HG03135 (cell line): ENCODE results near the gene B4GALT1.

ENCODE experiments used
- ATAC-seq: cut with Tn5 transposase; IDR thresholded peaks from one replicate; pipeline ENCODE4 v1.9.1; 2021; ENCODE audit warnings: mild to moderate bottlenecking, moderate library complexity; ENCODE audit not compliant: unreplicated experiment

The B4GALT1 gene

DNA sequence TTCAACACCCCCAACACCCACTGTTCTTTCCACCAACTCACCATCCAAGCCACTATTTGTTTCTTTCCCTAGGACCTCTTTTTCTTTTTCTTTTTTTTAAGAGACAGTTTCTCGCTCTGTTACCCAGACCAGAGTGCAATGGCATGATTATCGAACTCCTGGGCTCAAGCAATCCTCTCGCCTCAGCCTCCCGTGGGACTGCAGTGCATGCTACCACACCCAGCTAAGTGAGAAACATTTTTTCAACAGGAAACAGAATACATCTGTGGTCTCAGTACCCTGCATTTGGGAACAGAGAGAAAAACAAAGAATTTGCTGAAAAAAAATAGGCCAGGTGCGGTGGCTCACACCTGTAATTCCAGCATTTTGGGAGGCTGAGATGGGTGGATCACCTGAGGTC is 24.6 kb downstream of the B4GALT1 start:
- no peak for ATAC-seq

DNA sequence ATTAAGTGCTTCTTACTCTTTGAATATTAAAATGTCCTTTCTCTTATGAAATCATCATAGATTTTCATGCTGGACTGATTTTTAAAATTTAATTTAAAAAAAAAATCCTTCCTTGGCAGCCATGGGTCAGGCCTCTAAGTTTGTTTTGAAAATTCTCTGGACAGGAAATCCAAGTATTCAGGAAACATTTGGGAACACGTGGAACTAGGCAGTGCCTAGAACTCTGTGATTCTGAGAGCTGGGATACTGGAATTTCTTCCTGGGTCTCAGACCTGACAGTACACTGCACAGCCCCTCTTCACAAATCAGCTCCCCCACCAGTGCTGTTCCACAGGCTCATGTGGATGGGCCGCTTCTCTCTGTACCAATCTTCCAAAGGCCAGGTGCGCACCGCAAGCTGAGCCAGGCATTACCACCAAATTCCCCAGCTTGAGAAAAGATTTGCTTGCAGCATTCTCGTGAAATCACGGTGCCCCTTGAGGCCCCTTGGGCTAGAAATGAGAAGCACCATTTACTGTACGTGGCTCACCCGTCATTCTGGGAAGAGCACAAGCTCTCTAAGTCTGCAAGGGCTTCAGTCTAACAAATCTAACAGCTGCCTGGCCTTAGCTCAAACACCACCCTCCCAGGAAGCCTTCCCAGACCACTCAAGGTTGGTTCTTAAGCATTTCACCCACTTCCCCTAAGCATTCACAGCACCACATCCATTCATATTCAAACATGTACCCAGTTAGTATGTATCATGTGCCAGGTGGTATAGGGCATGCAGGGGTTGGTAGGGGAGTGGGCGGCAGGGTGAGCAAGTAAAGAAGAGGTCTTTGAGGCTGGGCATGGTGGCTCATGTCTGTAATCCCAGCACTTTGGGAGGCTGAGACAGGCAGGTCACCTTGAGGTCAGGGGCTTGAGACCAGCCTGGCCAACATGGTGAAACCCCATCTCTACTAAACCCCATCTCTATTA is 26.5 kb downstream of the B4GALT1 start:
- no peak for ATAC-seq

DNA sequence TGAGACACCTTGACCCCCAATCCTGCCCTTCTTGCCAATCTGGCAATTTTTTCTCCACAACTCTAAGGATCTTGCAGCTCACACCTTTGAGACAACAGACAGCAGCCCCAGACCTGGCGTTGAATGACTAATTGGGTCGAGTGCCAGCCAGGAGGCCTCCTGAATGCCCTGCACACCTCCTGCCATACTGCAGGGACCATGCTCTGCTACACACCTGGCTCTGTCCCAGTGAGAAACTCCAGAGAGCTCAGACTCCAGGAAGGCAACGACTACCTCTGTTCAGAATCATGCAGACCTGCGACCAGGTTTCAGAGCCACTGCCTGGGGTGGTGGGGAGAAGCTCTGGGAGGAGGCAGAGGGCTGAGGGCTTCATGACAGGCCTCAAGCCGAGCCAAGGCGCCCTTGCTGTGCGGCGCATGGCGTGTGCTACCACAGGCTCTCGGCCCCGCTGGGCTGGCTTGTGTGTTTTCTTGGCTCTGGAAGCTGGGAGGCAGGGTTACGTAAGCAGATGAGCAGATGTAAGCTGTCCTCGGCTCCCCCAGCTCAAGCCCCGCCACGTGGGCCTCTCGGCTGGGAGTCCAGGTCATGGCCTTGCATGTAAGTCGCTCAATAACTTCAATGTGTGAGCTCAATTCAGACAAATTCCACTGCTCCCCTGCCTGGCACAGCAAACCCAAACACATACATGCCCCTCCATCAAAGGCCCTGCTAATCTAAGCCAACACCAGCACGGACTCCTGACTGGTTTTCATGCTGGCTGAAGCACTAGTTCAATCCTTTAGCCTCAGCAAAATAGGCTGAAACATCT is 27.5 kb downstream of the B4GALT1 start:
- ATAC-seq: no peak

DNA sequence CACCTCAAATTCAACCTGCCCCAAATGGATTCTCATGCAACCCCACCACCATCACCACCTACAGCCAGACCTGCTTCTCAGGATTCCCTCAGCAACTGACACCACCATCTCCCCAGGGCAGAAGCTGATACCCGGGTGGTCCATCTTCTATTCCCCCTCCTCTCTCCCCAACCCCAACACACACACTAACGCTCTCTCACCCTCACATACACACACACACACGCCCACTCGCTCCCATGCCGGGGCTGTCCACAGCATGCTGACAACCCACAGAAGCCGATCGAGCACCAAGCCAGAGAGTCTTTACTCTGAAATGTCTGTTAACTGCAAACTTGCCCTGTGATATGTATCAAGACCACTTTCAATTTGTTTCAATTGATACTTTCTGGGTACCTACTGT is 28.4 kb downstream of the B4GALT1 start:
- ATAC-seq: no peak

DNA sequence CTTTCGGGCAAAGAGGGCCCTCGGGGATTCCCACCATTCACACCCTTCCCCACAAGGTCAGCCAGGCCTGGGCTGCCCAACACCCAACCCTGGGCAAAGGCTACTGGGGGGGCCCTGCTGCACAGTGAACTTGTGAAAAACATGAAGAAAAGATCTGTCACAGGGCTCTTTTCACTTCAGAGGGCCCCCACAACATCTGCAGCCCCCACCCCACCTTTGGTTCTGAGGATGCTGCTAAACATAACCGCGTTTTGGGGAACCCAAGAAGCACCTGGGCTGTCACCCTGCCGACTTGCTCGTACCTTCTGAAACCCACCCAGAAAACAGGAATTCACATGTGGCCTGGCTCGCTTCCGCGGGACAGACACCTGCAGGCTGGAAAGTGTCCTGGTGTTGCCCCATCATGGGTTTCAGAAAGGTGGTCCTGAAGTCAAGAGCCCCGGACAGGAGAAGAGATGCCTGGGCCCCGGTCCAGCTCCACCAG is 29.3 kb downstream of the B4GALT1 start:
- no peak for ATAC-seq

DNA sequence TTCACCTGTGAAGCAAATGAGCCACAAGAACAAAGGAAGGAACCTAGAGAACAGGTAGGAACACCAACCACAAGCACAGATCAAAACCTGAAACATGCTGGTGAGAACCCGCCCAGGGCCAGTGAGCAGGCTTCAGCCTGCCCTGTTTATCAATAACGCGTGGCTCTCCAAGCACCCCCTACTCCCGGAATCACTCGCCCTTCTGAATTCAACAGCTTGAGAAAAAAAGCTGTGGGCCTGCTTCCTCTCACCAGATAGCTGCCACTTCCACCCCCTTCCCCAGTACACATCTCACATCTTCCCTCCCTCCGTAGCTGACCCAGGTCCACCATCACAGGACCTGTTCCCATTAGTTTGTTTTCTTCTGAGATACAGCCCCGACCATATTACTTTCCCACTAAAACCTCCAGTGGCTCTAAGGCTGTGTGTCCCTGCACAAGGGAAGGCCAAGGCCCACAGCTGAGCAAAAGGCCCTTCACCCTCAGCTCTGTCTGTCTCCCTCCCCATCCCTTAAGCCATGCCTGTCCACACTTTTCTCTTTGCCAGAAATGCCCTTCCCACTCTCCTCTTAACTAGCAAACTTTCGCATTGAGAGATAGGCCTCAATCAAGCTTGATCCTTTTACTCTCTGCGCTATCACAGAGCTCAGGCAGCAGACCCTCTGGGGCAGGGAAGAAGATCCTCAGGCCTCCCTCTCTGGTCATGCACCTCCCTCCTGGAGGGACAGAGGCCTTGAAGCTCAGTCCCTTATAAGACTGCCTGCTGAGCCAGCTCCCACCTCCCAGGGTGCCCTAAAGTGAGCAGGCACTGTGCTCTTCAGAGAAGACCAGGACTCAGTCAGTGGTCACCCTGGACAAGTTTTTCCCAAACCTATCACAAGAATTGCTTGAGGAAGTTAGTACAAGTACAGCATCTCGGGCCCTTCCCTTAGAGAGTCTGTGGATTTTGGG is 30.1 kb downstream of the B4GALT1 start:
- no peak for ATAC-seq

DNA sequence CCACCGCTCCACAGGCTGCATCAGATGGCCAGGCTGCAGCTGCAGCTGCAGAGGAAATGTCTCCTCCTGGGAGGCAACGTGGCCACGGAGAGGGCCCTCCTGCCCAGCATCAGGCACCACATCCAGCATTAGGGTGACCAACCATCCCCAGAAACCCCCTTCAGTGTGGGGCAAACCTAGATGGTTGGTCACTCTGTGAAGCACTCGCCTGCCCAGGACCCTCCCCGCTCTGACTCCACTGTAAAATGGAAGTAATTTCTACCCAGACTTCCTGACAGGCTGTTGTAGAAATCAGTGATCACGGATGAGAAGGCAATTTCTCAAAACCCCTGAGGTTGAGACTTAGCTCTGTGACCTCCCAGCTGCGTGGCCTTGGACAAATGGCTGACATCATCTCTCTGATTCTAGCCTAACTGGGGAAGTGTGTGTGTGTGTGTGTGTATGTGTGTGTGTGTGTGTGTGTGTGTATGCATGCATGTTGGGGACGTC is 31.6 kb downstream of the B4GALT1 start:
- ATAC-seq: no peak

DNA sequence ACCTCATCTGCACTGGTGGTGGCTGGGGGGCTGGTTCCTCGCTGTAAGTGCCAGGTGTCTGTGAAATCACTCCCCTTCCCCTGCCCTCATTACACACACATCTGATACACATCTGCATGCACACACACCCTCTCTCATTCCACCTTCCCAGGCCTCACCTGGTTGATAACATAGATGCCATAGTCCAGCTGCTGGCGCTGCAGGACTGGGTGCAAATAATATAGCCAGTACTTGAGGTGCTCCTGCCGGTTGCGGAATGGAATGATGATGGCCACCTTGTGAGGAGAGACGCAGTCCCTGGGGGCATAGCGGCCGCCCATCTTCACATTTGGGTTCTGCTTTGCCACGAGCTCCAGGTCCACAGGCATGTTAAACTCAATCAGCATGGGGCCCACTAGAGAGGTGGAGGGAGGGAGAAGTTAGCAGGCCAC is 32.1 kb downstream of the B4GALT1 start:
- no peak for ATAC-seq

DNA sequence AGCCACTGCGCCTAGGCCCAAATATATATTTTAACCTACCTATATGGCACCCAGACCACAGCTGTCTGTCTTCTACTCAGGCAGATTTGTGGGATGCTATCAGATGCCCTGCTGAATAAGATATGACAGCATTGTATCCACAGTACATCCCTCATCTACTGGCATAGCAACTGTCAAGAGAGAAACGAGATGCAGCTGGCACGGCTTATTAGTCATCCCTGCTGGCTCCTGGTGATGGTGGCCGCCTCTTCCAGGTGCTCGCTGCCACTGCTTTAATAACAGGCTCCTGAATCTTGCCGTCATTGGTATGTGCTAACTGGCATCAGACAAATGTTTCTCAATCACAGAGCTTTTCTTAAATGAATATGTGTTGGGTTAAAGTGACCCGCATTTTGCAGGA is 34.0 kb downstream of the B4GALT1 start:
- no peak for ATAC-seq

DNA sequence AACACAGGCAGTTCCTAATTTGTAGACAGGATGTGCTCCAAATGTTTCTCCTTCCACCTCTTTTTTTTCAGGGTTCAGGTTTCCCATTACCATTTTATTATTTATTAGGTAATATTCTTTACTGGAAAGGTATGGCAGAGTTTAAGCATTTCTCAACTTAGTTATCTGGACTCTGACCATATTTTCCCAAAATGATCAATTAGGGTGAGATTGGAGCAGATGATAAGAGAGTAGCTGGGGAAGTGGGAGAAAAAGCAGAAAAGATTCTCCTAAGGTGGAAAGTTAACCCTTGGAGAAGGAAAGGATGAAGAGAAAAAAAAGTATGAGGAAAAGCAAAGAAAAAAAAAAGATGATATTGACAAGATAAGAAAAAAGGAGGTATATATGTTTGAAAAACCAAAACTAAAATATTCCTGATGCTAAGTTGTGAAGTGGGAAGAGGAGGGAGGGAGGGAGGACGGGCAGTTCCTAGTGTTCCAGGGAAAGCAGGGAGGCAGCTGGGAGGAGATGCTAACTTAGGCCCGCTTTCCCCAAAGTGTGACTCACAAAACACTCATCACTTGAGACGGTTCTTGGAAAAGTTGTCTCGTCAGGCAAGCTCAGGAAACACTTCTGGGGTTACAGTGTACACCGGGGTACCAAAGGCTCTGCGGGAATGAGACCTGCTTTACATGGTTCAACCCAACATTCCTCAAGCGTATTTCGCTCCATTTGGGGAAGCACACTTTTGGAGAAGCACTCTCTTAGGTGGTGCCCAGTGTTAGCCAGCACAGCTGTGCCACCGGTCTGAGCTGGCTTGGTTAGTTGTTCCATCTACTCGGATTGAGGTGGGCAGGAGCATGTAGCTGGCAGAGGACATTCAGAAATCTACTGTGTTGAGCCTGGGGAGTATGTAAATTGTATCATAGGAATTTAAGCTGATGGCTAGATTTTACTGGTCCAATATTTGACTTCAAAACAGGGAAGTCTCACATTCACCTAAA is 35.1 kb downstream of the B4GALT1 start:
- ATAC-seq: no peak

DNA sequence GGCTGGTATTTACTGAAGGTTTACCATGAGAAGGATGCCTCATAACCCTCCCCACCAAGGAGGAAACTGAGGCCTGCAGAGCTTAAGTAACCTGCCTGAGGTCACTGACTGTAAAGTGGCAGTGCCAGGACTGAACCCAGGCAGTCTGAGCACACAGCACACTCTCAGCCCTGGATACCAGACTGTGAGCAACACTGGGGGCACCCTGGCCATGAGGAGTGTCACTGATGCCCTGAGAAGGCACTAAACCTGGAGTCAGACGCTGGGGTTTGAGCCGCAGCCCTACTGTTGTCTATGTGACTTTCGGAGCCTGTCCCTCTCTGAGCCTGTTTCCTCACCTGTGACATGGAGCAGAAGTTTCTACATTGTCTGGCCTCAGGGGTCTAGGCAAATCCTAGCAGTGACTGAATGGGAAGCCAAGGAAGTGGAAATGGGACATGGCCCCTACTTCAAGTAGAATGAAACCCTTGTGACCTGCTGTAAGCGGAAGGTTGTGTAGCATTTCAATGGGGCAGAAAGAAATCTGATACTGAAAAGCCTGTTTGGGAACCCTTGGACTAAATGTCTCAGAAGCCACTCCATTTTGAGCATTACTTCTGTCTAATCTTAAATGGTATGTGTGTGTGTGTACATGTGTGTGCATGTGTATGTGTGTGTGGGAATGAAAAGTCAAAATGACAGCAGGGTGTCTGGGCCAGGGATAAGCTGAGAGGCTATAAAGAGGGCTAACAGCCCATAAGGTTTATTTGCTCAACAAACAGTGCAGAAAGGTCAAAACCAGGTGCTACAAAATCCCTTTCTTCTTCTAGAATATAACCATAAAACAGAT is 36.0 kb downstream of the B4GALT1 start:
- no peak for ATAC-seq

DNA sequence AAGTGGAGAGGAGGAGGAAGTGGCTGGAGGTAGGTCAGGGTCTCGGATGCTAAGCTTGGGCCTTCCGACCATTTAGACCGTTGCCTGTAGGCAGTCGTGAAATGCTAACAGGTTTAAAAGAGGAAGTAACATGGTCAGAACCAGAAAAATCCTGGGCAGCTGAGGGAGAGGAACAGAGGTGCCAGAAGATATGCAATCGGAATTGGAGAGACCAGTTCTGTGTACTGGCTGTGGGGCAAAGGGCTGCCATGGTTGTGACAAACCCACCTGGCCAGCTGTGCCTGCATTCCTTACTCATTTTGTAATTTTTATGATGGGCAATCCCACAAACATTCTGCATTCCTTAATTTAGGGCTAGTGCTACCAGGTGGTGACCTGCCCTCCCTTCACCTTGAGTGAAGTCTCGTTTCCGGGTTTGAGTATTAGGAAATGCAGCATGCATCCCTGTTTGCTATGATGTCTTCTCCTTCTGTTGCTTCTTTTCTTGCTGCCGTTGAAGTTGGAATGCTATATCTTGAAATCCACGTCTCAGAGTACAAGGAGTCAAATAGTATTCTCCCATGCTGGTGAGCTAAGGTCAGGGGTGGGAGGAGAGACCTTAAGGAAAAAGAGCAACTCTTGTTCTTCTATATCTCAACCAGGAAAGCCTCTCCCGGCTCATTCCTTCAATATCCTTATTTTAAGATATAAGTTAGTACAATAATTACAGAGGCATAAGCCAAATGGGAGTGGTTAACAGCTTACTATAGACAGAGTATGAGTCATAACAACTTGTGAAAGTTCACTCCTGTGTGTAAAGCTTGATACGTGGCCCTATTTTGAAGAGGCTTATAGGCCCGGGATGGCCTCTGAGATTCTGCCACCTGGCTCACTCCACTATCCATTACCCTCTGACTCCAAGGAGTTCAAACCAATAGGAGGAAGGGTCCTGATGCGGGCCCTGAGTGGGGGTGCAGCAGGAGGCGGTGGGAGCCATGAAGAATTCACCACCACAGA is 37.0 kb downstream of the B4GALT1 start:
- ATAC-seq: peak; percentile 51

DNA sequence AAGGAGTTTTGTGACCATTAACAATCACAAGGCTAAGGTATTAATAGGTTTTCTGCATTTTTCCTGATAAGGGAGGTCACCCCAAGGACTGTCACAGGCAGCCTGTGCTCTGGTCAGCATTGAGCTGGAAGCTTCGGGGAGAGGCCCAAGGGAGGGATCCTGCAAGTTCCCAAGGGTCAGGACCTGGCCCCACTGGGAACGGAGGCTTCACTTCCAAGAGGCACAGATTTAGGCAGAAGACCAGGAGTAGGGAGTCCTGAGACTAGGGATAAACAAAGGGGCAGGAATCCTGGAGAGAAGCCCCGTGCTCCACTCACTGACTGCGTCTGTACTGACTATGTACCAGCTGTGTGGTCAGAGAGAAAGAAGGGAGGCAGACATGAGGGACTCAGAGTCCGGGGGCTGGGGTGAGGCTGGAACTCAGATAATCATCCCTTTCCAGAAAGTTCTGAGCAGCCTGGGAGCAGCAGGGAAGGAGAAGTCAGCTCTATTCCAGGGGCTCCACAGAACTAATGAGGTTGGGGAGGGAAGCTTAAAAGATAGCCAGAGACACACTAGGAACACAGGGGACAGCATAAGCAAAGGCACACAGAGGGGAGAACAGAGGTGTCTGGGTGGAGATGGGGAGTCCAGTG is 37.8 kb downstream of the B4GALT1 start:
- no peak for ATAC-seq

DNA sequence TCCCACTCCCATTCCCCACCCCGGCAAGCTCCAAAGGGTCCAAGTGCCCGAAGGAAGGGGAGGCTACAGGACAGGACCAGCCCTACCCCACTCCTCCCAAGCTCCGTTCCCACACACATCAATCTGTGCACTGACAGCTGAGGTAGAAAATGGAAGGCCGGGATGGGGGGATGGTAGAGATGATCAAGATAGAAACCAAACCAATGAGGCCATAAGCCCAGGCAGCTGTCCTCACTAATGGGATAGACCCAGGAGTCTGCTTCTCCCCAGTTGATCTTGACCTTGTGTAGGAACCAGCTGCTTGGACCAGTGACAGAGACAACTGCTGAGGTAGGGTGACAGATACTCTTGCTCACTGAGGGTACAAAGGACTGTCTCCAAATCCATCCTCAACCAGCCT is 38.6 kb downstream of the B4GALT1 start:
- ATAC-seq: no peak

DNA sequence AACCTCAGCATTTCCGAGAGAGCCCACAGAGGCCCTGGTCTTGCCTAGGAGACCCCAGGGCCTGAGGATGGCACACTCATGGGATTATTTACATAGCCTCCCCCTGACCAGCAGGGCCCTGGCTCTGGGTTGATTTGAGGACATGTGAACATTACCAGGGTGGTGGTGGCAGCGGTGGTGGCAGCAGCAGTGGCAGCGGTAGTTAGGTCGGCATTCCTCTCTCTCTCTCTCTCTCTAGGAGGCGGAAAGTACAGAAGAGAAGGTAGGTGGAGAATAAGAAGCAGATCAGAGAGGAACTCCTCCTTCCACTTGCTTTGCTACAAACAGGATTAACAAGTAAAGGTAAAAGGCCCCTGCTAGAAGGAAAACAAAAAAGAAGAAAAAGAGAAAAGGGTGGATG is 39.3 kb downstream of the B4GALT1 start:
- ATAC-seq: no peak

DNA sequence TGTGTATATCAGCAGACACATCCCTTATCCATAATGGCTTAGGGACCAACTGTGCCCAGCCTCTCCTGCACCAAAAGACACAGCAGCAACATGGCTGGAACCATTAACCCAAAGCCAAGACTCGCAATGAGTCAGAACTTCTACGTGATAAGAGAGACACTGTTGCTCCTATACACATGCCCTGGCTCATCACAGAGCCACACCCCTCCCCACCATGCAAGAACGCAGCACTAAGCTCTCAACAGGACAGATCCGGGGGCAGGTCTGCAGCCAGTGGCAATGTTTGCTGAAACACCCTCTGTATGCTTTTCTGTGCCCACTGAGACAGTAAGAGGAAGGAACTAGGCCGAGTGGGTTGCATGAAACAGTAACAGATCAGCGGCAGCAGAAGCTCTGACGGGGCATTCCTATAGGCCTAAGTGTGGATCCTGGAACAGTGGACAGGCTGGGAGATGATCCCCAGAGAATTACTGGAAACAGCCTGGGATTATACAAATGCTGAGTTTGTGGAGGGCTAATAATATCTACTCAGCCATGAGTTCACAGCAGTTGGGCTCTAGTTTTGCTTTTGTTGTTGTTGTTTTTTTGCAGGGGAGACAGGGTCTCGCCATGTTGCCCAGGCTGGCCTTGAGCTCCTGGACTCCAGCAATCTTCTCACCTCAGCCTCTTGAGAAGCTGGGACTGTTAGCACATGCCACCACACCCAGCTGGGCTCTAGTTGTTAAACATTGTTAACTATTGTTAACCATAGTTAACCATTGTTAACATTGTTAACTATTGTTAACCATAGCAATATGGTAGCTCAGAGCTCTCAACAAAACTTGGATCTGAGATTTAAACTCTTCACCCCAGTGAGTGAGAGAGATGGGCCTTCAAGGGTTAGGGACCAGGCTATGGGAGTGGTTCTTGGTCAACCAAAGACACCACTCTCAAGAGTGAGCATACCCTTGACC is 41.0 kb downstream of the B4GALT1 start:
- ATAC-seq: peak; percentile 69
